WTC11 (cell line): ENCODE results near the gene AP5Z1. TPM values are rescaled to one million over a fixed set of nuclear protein-coding genes. Genes with fewer than 3 reads are reported as not detected.

Source experiments
- ATAC-seq: fragments of 200-7000 bp; cut with Tn5 transposase; 2 replicates; pipeline ENCODE4 v1.10.0; 2021; ENCODE audit warnings: mild to moderate bottlenecking, moderate library complexity
- CTCF ChIA-PET: fragments of 300-600 bp; sonication (Branson Sonifier 250); formaldehyde crosslinking; loops from one replicate; lab custom pipeline; 2021; ENCODE audit warnings: antibody characterized with exemption; lab: Charles Lee
- POLR2A ChIA-PET: fragments of 350-600 bp; sonication (Branson Sonifier 250); formaldehyde crosslinking; loops from one replicate; lab custom pipeline; 2021; ENCODE audit warnings: antibody characterized with exemption; lab: Charles Lee
- DNase-seq: peaks from one replicate; pipeline ENCODE4 v3.0.0; 2021; ENCODE audit warnings: low spot score
- H3K27ac Mint-ChIP-seq: 2 replicates; pipeline ENCODE4 v1.8.0; 2021; ENCODE audit warnings: mixed read lengths
- H3K27me3 Mint-ChIP-seq: 2 replicates; pipeline ENCODE4 v1.8.0; 2021; ENCODE audit warnings: low read depth, mild to moderate bottlenecking, moderate library complexity, mixed read lengths
- H3K36me3 Mint-ChIP-seq: 2 replicates; pipeline ENCODE4 v1.8.0; 2021; ENCODE audit warnings: mixed read lengths
- H3K4me1 Mint-ChIP-seq: 2 replicates; pipeline ENCODE4 v1.8.0; 2022; ENCODE audit warnings: mixed read lengths
- H3K4me3 Mint-ChIP-seq: 2 replicates; pipeline ENCODE4 v1.8.0; 2021; ENCODE audit warnings: mild to moderate bottlenecking, moderate library complexity, mixed read lengths
- H3K9me3 Mint-ChIP-seq: 2 replicates; pipeline ENCODE4 v1.8.0; 2021; ENCODE audit warnings: mixed read lengths
- AFF4 ChIP-seq: sonication (generic); formaldehyde crosslinking; IDR thresholded peaks from 2 replicates; pipeline ENCODE4 v1.8.1; 2023; ENCODE audit warnings: mild to moderate bottlenecking, missing genetic modification reagents, borderline replicate concordance
- E2F1 ChIP-seq: sonication (generic); formaldehyde crosslinking; IDR thresholded peaks from 2 replicates; pipeline ENCODE4 v1.8.0; 2022; ENCODE audit warnings: mild to moderate bottlenecking, missing genetic modification reagents
- ETV6 ChIP-seq: sonication (generic); formaldehyde crosslinking; IDR thresholded peaks from 2 replicates; pipeline ENCODE4 v1.8.1; 2022; ENCODE audit warnings: mild to moderate bottlenecking, missing genetic modification reagents
- GTF2I ChIP-seq: fragments of 250-450 bp; sonication (Bioruptor Pico); conservative IDR thresholded peaks from 2 replicates; pipeline ENCODE4 v1.4.0; 2021; ENCODE audit warnings: mild to moderate bottlenecking
- HMGXB4 ChIP-seq: sonication (generic); formaldehyde crosslinking; IDR thresholded peaks from 2 replicates; pipeline ENCODE4 v1.8.1; 2023; ENCODE audit warnings: mild to moderate bottlenecking, moderate library complexity, missing genetic modification reagents
- KAT7 ChIP-seq: sonication (generic); formaldehyde crosslinking; IDR thresholded peaks from 2 replicates; pipeline ENCODE4 v1.8.1; 2023; ENCODE audit warnings: missing genetic modification reagents, mild to moderate bottlenecking, borderline replicate concordance
- MLX ChIP-seq: sonication (generic); formaldehyde crosslinking; IDR thresholded peaks from 2 replicates; pipeline ENCODE4 v1.8.1; 2023; ENCODE audit warnings: mild to moderate bottlenecking, missing genetic modification reagents, moderate library complexity
- SP1 ChIP-seq: sonication (generic); formaldehyde crosslinking; conservative IDR thresholded peaks from 2 replicates; pipeline ENCODE4 v1.8.1; 2022; ENCODE audit warnings: missing genetic modification reagents
- USF1 ChIP-seq: sonication (generic); formaldehyde crosslinking; IDR thresholded peaks from 2 replicates; pipeline ENCODE4 v1.8.0; 2022; ENCODE audit warnings: mild to moderate bottlenecking, missing genetic modification reagents
- ZNF263 ChIP-seq: sonication (generic); formaldehyde crosslinking; IDR thresholded peaks from 2 replicates; pipeline ENCODE4 v1.8.1; 2022; ENCODE audit warnings: low read depth, mild to moderate bottlenecking, moderate library complexity, missing genetic modification reagents
- ZNF281 ChIP-seq: sonication (generic); formaldehyde crosslinking; IDR thresholded peaks from 2 replicates; pipeline ENCODE4 v1.8.0; 2023; ENCODE audit warnings: mild to moderate bottlenecking, missing genetic modification reagents
- ZNF396 ChIP-seq: fragments of 250-450 bp; sonication (Bioruptor Pico); IDR thresholded peaks from 2 replicates; pipeline ENCODE4 v1.8.0; 2021; ENCODE audit warnings: mild to moderate bottlenecking, moderate library complexity, borderline replicate concordance
- ZNF416 ChIP-seq: fragments of 250-450 bp; sonication (Bioruptor Pico); IDR thresholded peaks from 2 replicates; pipeline ENCODE4 v1.9.0; 2021; ENCODE audit warnings: mild to moderate bottlenecking, inconsistent platforms
- ZNF423 ChIP-seq: fragments of 250-450 bp; sonication (Bioruptor Pico); IDR thresholded peaks from 2 replicates; pipeline ENCODE4 v2.1.2; 2022; ENCODE audit warnings: mild to moderate bottlenecking, moderate library complexity
- ZSCAN18 ChIP-seq: fragments of 250-450 bp; sonication (Bioruptor Pico); IDR thresholded peaks from 2 replicates; pipeline ENCODE4 v2.1.2; 2022; ENCODE audit warnings: mild to moderate bottlenecking, moderate library complexity
- total RNA-seq: library from RNA; stranded (reverse); gene quantifications from 3 replicates; pipeline ENCODE4 v1.2.3, GENCODE V29; 2021

AP5Z1 gene
- total RNA-seq, 1 experiment from 2014 or later = 29.4 TPM

GRCh38 chr7:4745265-4745919 is 30.0 kb upstream of the AP5Z1 start:
- no peak for ATAC-seq
- CTCF ChIA-PET = interaction anchor here (1.0 to 1.5 kb wide), 2 partner anchors 9 to 20 kb away, joined by 3 to 6 read pairs; no protein-coding TSS in a partner anchor
- Mint-ChIP-seq H3K36me3 (peaks cover 18% of the 10 kb centered on the region), H3K4me1 (peaks cover 23% of the 10 kb centered on the region), H3K9me3 (no peaks in the 10 kb centered on the region), H3K27ac (no peak overlapping the region), H3K4me3 (peak overlapping the region; percentile 60), H3K27me3 (peaks cover 58% of the 10 kb centered on the region)
- DNase-seq = no peak
- POLR2A ChIA-PET = interaction anchor here (0.7 to 1.6 kb wide), 2 partner anchors 38 to 476 kb away, joined by 3 to 8 read pairs; no protein-coding TSS in a partner anchor
- TF ChIP-seq ETV6 (CRISPR knock-in tag) (no peak), ZNF416 (CRISPR knock-in tag) (no peak), USF1 (no peak), MLX (CRISPR knock-in tag) (no peak), ZNF263 (CRISPR knock-in tag) (no peak)

GRCh38 chr7:4745971-4746919 is 29.2 kb upstream of the AP5Z1 start:
- H3K9me3 Mint-ChIP-seq = no peaks in the 10 kb centered on the region
- H3K4me3 Mint-ChIP-seq = no peak overlapping the region
- ChIA-PET CTCF (no interaction called here), POLR2A (interaction anchor here (0.7 kb wide), 1 partner anchor 476 kb away, joined by 3 read pairs; no protein-coding TSS in a partner anchor)
- TF ChIP-seq ZNF396 (CRISPR knock-in tag) = no peak
- peak; percentile 30; the same call in 1 of the 2 replicates for TF ChIP-seq GTF2I (CRISPR knock-in tag)
- TF ChIP-seq KAT7 = no peak
- H3K27me3 Mint-ChIP-seq = peaks cover 51% of the 10 kb centered on the region
- peaks cover 18% of the 10 kb centered on the region for H3K36me3 Mint-ChIP-seq
- no peak overlapping the region for H3K27ac Mint-ChIP-seq
- H3K4me1 Mint-ChIP-seq = peaks cover 23% of the 10 kb centered on the region
- DNase-seq = no peak
- ATAC-seq = no peak

GRCh38 chr7:4747013-4747412 is 28.4 kb upstream of the AP5Z1 start:
- ATAC-seq (no peak), DNase-seq (no peak)
- CTCF ChIA-PET = interaction anchor here (0.6 kb wide), 1 partner anchor 51 kb away, joined by 3 read pairs; no protein-coding TSS in a partner anchor
- POLR2A ChIA-PET = interaction anchor here (0.8 kb wide), 1 partner anchor 27 kb away, joined by 3 read pairs; no protein-coding TSS in a partner anchor
- no peak for TF ChIP-seq ZSCAN18 (CRISPR knock-in tag)
- no peak for TF ChIP-seq ZNF423 (CRISPR knock-in tag)
- no peak for TF ChIP-seq SP1 (CRISPR knock-in tag)
- no peak for TF ChIP-seq AFF4
- TF ChIP-seq E2F1 (CRISPR knock-in tag) = no peak
- TF ChIP-seq ZNF281 (CRISPR knock-in tag) = no peak
- no peak for TF ChIP-seq HMGXB4 (CRISPR knock-in tag)
- TF ChIP-seq GTF2I (CRISPR knock-in tag) = no peak
- Mint-ChIP-seq H3K4me1 (peaks cover 23% of the 10 kb centered on the region), H3K36me3 (peaks cover 13% of the 10 kb centered on the region), H3K4me3 (no peak overlapping the region), H3K27me3 (peaks cover 46% of the 10 kb centered on the region), H3K27ac (no peak overlapping the region), H3K9me3 (no peaks in the 10 kb centered on the region)
